Neutrophil (primary cell): ENCODE results near the gene HEYL.

Experiments
- H3K27ac ChIP-seq: fragments of 200-600 bp; sonication (generic); 2 replicates; pipeline ENCODE4 v1.5.1; 2016; ENCODE audit warnings: mild to moderate bottlenecking, moderate library complexity
- H3K27me3 ChIP-seq: fragments of 200-600 bp; sonication (generic); 2 replicates; pipeline ENCODE4 v1.6.0; 2016; ENCODE audit warnings: mild to moderate bottlenecking
- H3K36me3 ChIP-seq: fragments of 200-600 bp; sonication (generic); 2 replicates; pipeline ENCODE4 v1.5.1; 2017
- H3K4me1 ChIP-seq, 2 experiments: fragments of 200-600 bp in 1 of 2; sonication (generic) in 1 of 2; 1 replicate in 1 of 2; 2 replicates in 1 of 2; pipeline versions ENCODE4 v1.5.1 to v1.6.1; 2013 to 2016; ENCODE audit warnings: low read depth in 1 of 2, low read length in 1 of 2, mild to moderate bottlenecking in 1 of 2, moderate library complexity in 1 of 2; ENCODE audit not compliant: control insufficient read depth in 1 of 2, insufficient read depth in 1 of 2
- H3K4me3 ChIP-seq, 2 experiments: fragments of 200-600 bp in 1 of 2; sonication (generic) in 1 of 2; 1 replicate in 1 of 2; 2 replicates in 1 of 2; pipeline ENCODE4 v1.5.1; 2013 to 2016; ENCODE audit warnings: low read depth in 1 of 2, low read length in 1 of 2, mild to moderate bottlenecking in 1 of 2, moderate library complexity in 1 of 2
- H3K9me3 ChIP-seq: fragments of 200-600 bp; sonication (generic); 2 replicates; pipeline ENCODE4 v1.5.1; 2016
- TF ChIP-seq, protein P1 (sequence below): fragments of 200-600 bp; sonication (generic); IDR thresholded peaks from 2 replicates; pipeline ENCODE4 v1.5.1; 2016; ENCODE audit warnings: antibody characterized with exemption

HEYL gene

DNA sequence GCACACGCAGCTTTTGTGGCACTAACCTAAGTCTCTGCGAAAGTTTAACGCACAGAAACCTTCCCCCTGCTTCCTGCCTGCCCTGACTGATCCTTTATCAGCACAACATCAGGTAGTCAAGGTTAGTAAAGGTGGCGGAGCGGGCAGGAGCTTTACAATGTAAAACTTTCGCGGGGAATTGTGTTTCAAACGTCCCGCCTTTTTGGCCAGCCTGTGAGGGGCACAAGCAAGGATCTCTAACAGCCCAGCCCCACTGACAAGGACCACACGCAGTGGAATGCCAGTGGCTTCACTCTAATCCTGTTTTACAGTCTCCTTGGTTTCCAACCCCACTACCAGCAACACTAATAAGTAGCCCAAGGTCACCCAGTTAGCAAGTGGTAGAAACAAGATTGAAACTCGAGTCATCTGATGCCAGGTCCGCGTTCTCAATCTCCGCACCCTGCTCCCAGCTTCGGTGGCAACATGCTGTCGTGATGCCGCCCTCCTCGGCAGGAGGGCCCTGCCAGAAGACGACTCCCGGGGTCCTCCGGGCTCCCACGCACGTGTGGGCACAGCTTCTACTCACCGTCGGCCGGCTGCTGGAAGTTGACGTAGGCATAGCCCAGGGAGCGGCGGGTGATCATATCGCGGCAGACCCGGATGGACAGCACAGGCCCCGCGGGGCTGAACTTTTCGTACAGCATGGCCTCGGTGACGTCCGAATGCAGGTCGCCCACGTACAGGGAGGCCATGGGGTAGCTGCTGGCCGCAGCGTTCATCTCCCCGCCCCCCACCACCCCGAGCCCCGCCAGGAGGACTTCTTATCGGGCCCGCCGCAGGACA is 64.0 kb downstream of the HEYL start:
- TF ChIP-seq, protein P1, sequence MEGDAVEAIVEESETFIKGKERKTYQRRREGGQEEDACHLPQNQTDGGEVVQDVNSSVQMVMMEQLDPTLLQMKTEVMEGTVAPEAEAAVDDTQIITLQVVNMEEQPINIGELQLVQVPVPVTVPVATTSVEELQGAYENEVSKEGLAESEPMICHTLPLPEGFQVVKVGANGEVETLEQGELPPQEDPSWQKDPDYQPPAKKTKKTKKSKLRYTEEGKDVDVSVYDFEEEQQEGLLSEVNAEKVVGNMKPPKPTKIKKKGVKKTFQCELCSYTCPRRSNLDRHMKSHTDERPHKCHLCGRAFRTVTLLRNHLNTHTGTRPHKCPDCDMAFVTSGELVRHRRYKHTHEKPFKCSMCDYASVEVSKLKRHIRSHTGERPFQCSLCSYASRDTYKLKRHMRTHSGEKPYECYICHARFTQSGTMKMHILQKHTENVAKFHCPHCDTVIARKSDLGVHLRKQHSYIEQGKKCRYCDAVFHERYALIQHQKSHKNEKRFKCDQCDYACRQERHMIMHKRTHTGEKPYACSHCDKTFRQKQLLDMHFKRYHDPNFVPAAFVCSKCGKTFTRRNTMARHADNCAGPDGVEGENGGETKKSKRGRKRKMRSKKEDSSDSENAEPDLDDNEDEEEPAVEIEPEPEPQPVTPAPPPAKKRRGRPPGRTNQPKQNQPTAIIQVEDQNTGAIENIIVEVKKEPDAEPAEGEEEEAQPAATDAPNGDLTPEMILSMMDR: no peak

DNA sequence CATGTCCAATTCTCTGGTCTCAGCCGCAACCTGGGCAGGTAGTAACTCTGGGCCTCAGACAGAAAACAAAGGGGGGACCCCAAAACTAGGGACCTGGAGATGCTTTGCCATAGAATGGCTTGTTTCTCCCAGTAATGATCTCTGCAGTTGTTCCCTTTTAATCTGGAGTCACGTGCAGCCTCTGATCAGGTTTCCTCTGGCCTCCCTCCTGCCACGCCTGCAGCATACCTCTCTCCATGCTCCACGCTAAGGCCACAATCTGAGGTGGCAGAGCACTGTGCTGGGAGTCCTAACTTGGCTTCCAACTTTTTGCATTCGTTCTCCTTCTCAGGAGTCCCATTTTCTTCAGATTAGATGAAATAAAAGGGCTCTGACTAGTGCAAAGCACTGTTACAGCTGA is 64.8 kb downstream of the HEYL start:
- Histone ChIP-seq H3K4me3 (no peak overlapping the region), H3K27me3 (peaks cover 8% of the 10 kb centered on the region)

More for the DNA sequence above, 64.0 kb downstream of the HEYL start:
- Histone ChIP-seq H3K4me1 (peaks cover 18 to 22% of the 10 kb centered on the region in 2 experiments), H3K4me3 (peak overlapping the region; percentile 63 to 86), H3K36me3 (peaks cover 20% of the 10 kb centered on the region), H3K27ac (peak overlapping the region; percentile 70), H3K27me3 (peaks cover 8% of the 10 kb centered on the region), H3K9me3 (no peaks in the 10 kb centered on the region)

More for the DNA sequence above, 64.8 kb downstream of the HEYL start:
- H3K27ac ChIP-seq: peak overlapping the region; percentile 70
- H3K9me3 ChIP-seq: no peaks in the 10 kb centered on the region
- peaks cover 27% of the 10 kb centered on the region for H3K36me3 ChIP-seq
- TF ChIP-seq, protein P1: no peak
- peaks cover 18 to 22% of the 10 kb centered on the region in 2 experiments for H3K4me1 ChIP-seq
